ENCODE results near the gene CDC25A. TPM values are rescaled to one million over a fixed set of nuclear protein-coding genes. Genes with fewer than 3 reads are reported as not detected.

Gene CDC25A
- total RNA-seq, 1 experiment from 2014 or later, result 19.6 TPM

GRCh38 chr3:48219543-48219942, 31.3 kb upstream of the CDC25A start:
- Histone ChIP-seq H3K9me2 (ENCODE audit: insufficient read depth) (no peaks in the 10 kb centered on the region), H3K27me3 (ENCODE audit: insufficient read depth, low read length) (no peaks in the 10 kb centered on the region), H3K9ac (ENCODE audit: low read length) (no peak overlapping the region), H3K9me3 (ENCODE audit: control insufficient read depth in 1 of 2, insufficient read depth in 1 of 2, low read depth in 1 of 2, low read length in 2 of 2) (no peaks in the 10 kb centered on the region), H2AFZ (ENCODE audit: low read depth, low read length, poor library complexity, severe bottlenecking) (no peak overlapping the region), H4K20me1 (ENCODE audit: insufficient read depth) (no peaks in the 10 kb centered on the region), H3K4me3 (replicated peaks in 1 of 2; ENCODE audit: low read depth in 1 of 2, low read length in 2 of 2) (no peak overlapping the region), H3K79me2 (ENCODE audit: insufficient read depth, low read length) (no peaks in the 10 kb centered on the region), H3K36me3 (ENCODE audit: control insufficient read depth in 1 of 2, insufficient read depth in 2 of 2, low read length in 2 of 2) (no peaks in the 10 kb centered on the region), H3K4me2 (ENCODE audit: low read length) (no peak overlapping the region), H3K27ac (ENCODE audit: low read depth, low read length) (no peak overlapping the region), H3K4me1 (ENCODE audit: control insufficient read depth in 1 of 2, insufficient read depth in 2 of 2, low read length in 2 of 2) (peaks cover 0 to 3% of the 10 kb centered on the region in 2 experiments; a peak in 2 of 4 replicates)
- POLR2A ChIA-PET, result no interaction called here
- CTCF ChIA-PET, result no interaction called here
- RAD21 ChIA-PET (ENCODE audit: low non-redundant PET in 1 of 2, low total read pairs in 2 of 2, uncharacterized antibody in 2 of 2, unreplicated experiment in 2 of 2), result no interaction called here
- TF ChIP-seq ZBTB33 (IDR thresholded peaks at IDR 0.05; ENCODE audit: extremely low read depth, insufficient replicate concordance, low read length) (no peak), RAD21 (IDR thresholded peaks at IDR 0.05; ENCODE audit: low read depth) (no peak), JUND (IDR thresholded peaks at IDR 0.05) (no peak), ZNF274 (IDR thresholded peaks at IDR 0.05; ENCODE audit: low read depth, low read length) (no peak), CEBPB (IDR thresholded peaks at IDR 0.05; ENCODE audit: low read depth) (no peak), ATF3 (IDR thresholded peaks at IDR 0.05) (no peak), FOSL1 (IDR thresholded peaks at IDR 0.05; ENCODE audit: low read depth) (no peak), REST (IDR thresholded peaks at IDR 0.05; ENCODE audit: low read depth) (no peak), SIN3A (IDR thresholded peaks at IDR 0.05; ENCODE audit: low read depth) (no peak), CBX3 (IDR thresholded peaks at IDR 0.05; ENCODE audit: low read depth) (no peak), EGR1 (IDR thresholded peaks at IDR 0.05; ENCODE audit: low read depth) (no peak), ELF1 (IDR thresholded peaks at IDR 0.05; ENCODE audit: borderline replicate concordance, low read depth) (no peak), SP1 (IDR thresholded peaks at IDR 0.05; ENCODE audit: low read depth) (no peak), MAX (IDR thresholded peaks at IDR 0.05) (no peak), SRF (IDR thresholded peaks at IDR 0.05; ENCODE audit: low read depth) (no peak), POLR2AphosphoS5 (IDR thresholded peaks at IDR 0.05; ENCODE audit: low read depth, low read length) (no peak), POLR2A (IDR thresholded peaks at IDR 0.05; ENCODE audit: borderline replicate concordance, extremely low read depth, insufficient read depth, insufficient read length) (no peak), CTCF (IDR thresholded peaks at IDR 0.05 in 2 of 3, conservative IDR thresholded peaks at IDR 0.05 in 1 of 3; ENCODE audit: borderline replicate concordance in 1 of 3, insufficient read depth in 1 of 3, low read depth in 2 of 3, low read length in 2 of 3) (no peak), ZFX (IDR thresholded peaks at IDR 0.05) (no peak)
- intact Hi-C loops (cut with micrococcal nuclease), result no loop called here
- DNase-seq (ENCODE audit: low read depth, low spot score) (no peak), ATAC-seq (no peak)
- BruUV-seq (replicated peaks), result no TSS peak

Measured in HCT116 (cell line).